ENCODE data around the gene PNPT1. TPM values are rescaled to one million over a fixed set of nuclear protein-coding genes. Genes with fewer than 3 reads are reported as not detected.

Gene PNPT1
- polyA plus RNA-seq, 1 of the 3 experiments (the other 2 are of a cell fraction), result 11.7 TPM

DNA sequence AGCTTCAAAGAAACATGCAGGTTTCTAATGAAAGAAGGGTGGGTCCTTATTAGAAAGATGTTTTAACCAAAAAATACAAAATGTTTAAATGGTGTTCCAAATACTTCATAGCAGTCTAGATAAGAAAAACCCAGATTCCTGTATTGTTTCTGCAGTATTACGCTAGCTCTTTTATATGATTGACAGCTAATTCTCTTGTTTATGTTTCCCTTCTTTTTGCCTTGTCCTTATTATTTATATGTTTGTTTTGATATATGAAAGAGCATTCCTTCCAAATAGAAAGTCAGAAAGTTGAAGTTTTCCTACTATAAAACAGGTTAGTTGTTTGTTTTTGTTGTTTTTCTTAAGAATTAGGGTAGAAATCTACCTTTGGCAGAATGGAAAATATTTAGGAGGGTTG, 41.1 kb upstream of the PNPT1 start:
- ChIA-PET POLR2A (no interaction called here), CTCF (interaction anchor here (1.3 to 5.7 kb wide), 2 partner anchors 16 to 20 kb away, joined by 4 to 32 read pairs; no protein-coding TSS in a partner anchor)
- Histone ChIP-seq H3K4me3 (ENCODE audit: low read depth in 2 of 2, low read length in 1 of 2) (no peak overlapping the region), H3F3A (replicated peaks; ENCODE audit: insufficient read depth) (no peaks in the 10 kb centered on the region), H3K9ac (no peak overlapping the region), H3K36me3 (replicated peaks in 1 of 2; ENCODE audit: control insufficient read depth in 1 of 2, insufficient read depth in 2 of 2, low read length in 1 of 2) (no peaks in the 10 kb centered on the region), H4K20me1 (ENCODE audit: insufficient read depth) (no peaks in the 10 kb centered on the region), H3K9me2 (no peaks in the 10 kb centered on the region), H3K27me3 (ENCODE audit: insufficient read depth) (no peaks in the 10 kb centered on the region), H3K79me2 (ENCODE audit: insufficient read depth) (no peaks in the 10 kb centered on the region), H2AFZ (ENCODE audit: low read depth) (no peak overlapping the region), H3K9me3 (no peaks in the 10 kb centered on the region), H3K4me2 (no peak overlapping the region), H3K27ac (ENCODE audit: low read depth in 2 of 2, low read length in 1 of 2) (no peak overlapping the region), H3K4me1 (ENCODE audit: control insufficient read depth in 1 of 2, insufficient read depth in 2 of 2, low read depth in 1 of 2, low read length in 1 of 2) (peaks cover 0 to 6% of the 10 kb centered on the region in 2 experiments; a peak in 1 of 4 replicates)
- DNase-seq, result no peak
- no peak for TF ChIP-seq TCF12 (IDR thresholded peaks at IDR 0.05)
- TF ChIP-seq, protein P1, sequence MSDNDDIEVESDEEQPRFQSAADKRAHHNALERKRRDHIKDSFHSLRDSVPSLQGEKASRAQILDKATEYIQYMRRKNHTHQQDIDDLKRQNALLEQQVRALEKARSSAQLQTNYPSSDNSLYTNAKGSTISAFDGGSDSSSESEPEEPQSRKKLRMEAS (IDR thresholded peaks at IDR 0.05; ENCODE audit: low read depth), result no peak
- TF ChIP-seq NRF1 (IDR thresholded peaks at IDR 0.05; ENCODE audit: low read depth, low read length), result no peak
- TF ChIP-seq MEF2A (IDR thresholded peaks at IDR 0.05; ENCODE audit: borderline replicate concordance, low read depth), result no peak
- TF ChIP-seq SMC3 (IDR thresholded peaks at IDR 0.05; ENCODE audit: low read depth, low read length), result no peak
- no peak for TF ChIP-seq RFX5 (IDR thresholded peaks at IDR 0.05; ENCODE audit: low read length)
- TF ChIP-seq EZH2phosphoT487 (IDR thresholded peaks at IDR 0.05; ENCODE audit: borderline replicate concordance, low read depth), result no peak
- no peak for TF ChIP-seq RCOR1 (IDR thresholded peaks at IDR 0.05; ENCODE audit: low read length)
- no peak for TF ChIP-seq GATA2 (CRISPR knock-in tag; IDR thresholded peaks at IDR 0.05)
- no peak for TF ChIP-seq RXRA (IDR thresholded peaks at IDR 0.05; ENCODE audit: borderline replicate concordance, low read depth)
- TF ChIP-seq, protein P2, sequence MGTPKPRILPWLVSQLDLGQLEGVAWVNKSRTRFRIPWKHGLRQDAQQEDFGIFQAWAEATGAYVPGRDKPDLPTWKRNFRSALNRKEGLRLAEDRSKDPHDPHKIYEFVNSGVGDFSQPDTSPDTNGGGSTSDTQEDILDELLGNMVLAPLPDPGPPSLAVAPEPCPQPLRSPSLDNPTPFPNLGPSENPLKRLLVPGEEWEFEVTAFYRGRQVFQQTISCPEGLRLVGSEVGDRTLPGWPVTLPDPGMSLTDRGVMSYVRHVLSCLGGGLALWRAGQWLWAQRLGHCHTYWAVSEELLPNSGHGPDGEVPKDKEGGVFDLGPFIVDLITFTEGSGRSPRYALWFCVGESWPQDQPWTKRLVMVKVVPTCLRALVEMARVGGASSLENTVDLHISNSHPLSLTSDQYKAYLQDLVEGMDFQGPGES (IDR thresholded peaks at IDR 0.05; ENCODE audit: low read depth, low read length), result no peak
- TF ChIP-seq YY1 (IDR thresholded peaks at IDR 0.05; ENCODE audit: low read depth), result no peak
- TF ChIP-seq, protein P3, sequence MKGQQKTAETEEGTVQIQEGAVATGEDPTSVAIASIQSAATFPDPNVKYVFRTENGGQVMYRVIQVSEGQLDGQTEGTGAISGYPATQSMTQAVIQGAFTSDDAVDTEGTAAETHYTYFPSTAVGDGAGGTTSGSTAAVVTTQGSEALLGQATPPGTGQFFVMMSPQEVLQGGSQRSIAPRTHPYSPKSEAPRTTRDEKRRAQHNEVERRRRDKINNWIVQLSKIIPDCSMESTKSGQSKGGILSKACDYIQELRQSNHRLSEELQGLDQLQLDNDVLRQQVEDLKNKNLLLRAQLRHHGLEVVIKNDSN (IDR thresholded peaks at IDR 0.05; ENCODE audit: borderline replicate concordance, low read depth), result no peak
- TF ChIP-seq, protein P4, sequence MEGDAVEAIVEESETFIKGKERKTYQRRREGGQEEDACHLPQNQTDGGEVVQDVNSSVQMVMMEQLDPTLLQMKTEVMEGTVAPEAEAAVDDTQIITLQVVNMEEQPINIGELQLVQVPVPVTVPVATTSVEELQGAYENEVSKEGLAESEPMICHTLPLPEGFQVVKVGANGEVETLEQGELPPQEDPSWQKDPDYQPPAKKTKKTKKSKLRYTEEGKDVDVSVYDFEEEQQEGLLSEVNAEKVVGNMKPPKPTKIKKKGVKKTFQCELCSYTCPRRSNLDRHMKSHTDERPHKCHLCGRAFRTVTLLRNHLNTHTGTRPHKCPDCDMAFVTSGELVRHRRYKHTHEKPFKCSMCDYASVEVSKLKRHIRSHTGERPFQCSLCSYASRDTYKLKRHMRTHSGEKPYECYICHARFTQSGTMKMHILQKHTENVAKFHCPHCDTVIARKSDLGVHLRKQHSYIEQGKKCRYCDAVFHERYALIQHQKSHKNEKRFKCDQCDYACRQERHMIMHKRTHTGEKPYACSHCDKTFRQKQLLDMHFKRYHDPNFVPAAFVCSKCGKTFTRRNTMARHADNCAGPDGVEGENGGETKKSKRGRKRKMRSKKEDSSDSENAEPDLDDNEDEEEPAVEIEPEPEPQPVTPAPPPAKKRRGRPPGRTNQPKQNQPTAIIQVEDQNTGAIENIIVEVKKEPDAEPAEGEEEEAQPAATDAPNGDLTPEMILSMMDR (IDR thresholded peaks at IDR 0.05), result no peak
- TF ChIP-seq CHD2 (IDR thresholded peaks at IDR 0.05; ENCODE audit: low read length, partially characterized antibody), result no peak
- no peak for TF ChIP-seq TEAD4 (IDR thresholded peaks at IDR 0.05; ENCODE audit: borderline replicate concordance, insufficient read depth)
- 91% methylated on average over 1 of the region's 1 CpG for WGBS (ENCODE audit: low lambda C conversion rate)

Measured in SK-N-SH (cell line).